HepG2 (cell line): ENCODE measurements around the gene PXMP4. TPM values are rescaled to one million over a fixed set of nuclear protein-coding genes. Genes with fewer than 3 reads are reported as not detected.

Experiments used
- CEBPG ChIP-seq: IDR thresholded peaks from 2 replicates; pipeline ENCODE4 v1.6.1; 2016
- FOXJ3 ChIP-seq: sonication (generic); formaldehyde crosslinking; IDR thresholded peaks from 2 replicates; pipeline ENCODE4 v1.4.0; 2020; ENCODE audit warnings: missing genetic modification reagents, mild to moderate bottlenecking, borderline replicate concordance
- HNF4G ChIP-seq, 2 experiments: sonication (generic) in 1 of 2; formaldehyde crosslinking in 1 of 2; IDR thresholded peaks; 2 replicates each; pipeline versions ENCODE4 v1.4.0 to v1.6.1; 2011 to 2020; ENCODE audit warnings: borderline replicate concordance in 2 of 2, low read depth in 2 of 2, mild to moderate bottlenecking in 2 of 2, low read length in 1 of 2, missing genetic modification reagents in 1 of 2, moderate library complexity in 1 of 2
- IRF2 ChIP-seq: IDR thresholded peaks from 2 replicates; pipeline ENCODE4 v1.6.1; 2018; ENCODE audit warnings: missing genetic modification reagents, missing compliant biosample characterization
- MYNN ChIP-seq: sonication (generic); formaldehyde crosslinking; IDR thresholded peaks from 2 replicates; pipeline ENCODE4 v1.4.0; 2020; ENCODE audit warnings: mild to moderate bottlenecking, low read depth, missing genetic modification reagents
- PITX1 ChIP-seq: sonication (generic); formaldehyde crosslinking; IDR thresholded peaks from 2 replicates; pipeline ENCODE4 v1.5.1; 2020; ENCODE audit warnings: mild to moderate bottlenecking, missing genetic modification reagents
- PPARG ChIP-seq: conservative IDR thresholded peaks from 2 replicates; pipeline ENCODE4 v1.6.1; 2016; ENCODE audit warnings: missing biosample characterization, missing genetic modification reagents
- RCOR2 ChIP-seq: IDR thresholded peaks from 2 replicates; pipeline ENCODE4 v1.6.1; 2016; ENCODE audit warnings: missing biosample characterization, missing genetic modification reagents
- SOX6 ChIP-seq, 2 experiments: fragments of 450-650 bp in 1 of 2; sonication (generic) in 1 of 2; formaldehyde crosslinking in 1 of 2; IDR thresholded peaks; 2 replicates each; pipeline versions ENCODE4 v1.4.0 to v1.6.1; 2017 to 2020; ENCODE audit warnings: antibody characterized with exemption in 1 of 2, mild to moderate bottlenecking in 1 of 2, missing genetic modification reagents in 1 of 2
- SP4 ChIP-seq: sonication (generic); formaldehyde crosslinking; IDR thresholded peaks from 2 replicates; pipeline ENCODE4 v1.8.1; 2023; ENCODE audit warnings: mild to moderate bottlenecking, missing genetic modification reagents
- TCF7 ChIP-seq: sonication (generic); IDR thresholded peaks from 2 replicates; pipeline ENCODE4 v1.6.1; 2016; ENCODE audit warnings: antibody characterized with exemption, low read depth
- THRA ChIP-seq: sonication (generic); formaldehyde crosslinking; IDR thresholded peaks from 2 replicates; pipeline ENCODE4 v1.4.0; 2020; ENCODE audit warnings: missing genetic modification reagents, borderline replicate concordance
- ZFY ChIP-seq: sonication (generic); formaldehyde crosslinking; IDR thresholded peaks from 2 replicates; pipeline ENCODE4 v1.4.0; 2020; ENCODE audit warnings: missing genetic modification reagents
- ZMYM2 ChIP-seq: sonication (generic); formaldehyde crosslinking; IDR thresholded peaks from 2 replicates; pipeline ENCODE4 v1.8.0; 2022; ENCODE audit warnings: mild to moderate bottlenecking, missing genetic modification reagents
- ZNF354B ChIP-seq: sonication (generic); formaldehyde crosslinking; IDR thresholded peaks from 2 replicates; pipeline ENCODE4 v1.8.0; 2022; ENCODE audit warnings: mild to moderate bottlenecking, missing genetic modification reagents
- ZNF644 ChIP-seq: IDR thresholded peaks from 2 replicates; pipeline ENCODE4 v1.6.1; 2016; ENCODE audit warnings: low read depth
- polyA plus RNA-seq, 8 experiments: library from polyadenylated mRNA; depleted of rRNA in 3 of 8; stranded (reverse) in 7 of 8; unstranded in 1 of 8; fragments of >200 nt; fragmentation: Illumina TruSeq in 4 of 8; extraction: Trizol in 4 of 8; gene quantifications; 2 replicates each; pipeline versions ENCODE4 v1.2.1 to v1.2.3, GENCODE V29; 2011 to 2016; ENCODE audit warnings: low read depth in 4 of 8, missing spikeins in 1 of 8, mixed read lengths in 1 of 8; ENCODE audit not compliant: insufficient read depth in 1 of 8
- total RNA-seq, 5 experiments: library from RNA; depleted of rRNA; stranded (reverse); fragments of >200 nt; fragmentation: Illumina TruSeq; extraction: Trizol; gene quantifications; 2 replicates each; pipeline ENCODE4 v1.2.3, GENCODE V29; 2016; ENCODE audit warnings: low read depth in 1 of 5
- TF ChIP-seq, protein P1 (sequence below): sonication (generic); formaldehyde crosslinking; conservative IDR thresholded peaks from 2 replicates; pipeline ENCODE4 v1.4.0; 2020; ENCODE audit warnings: mild to moderate bottlenecking, missing genetic modification reagents, moderate library complexity
- TF ChIP-seq, protein P2 (sequence below): sonication (generic); formaldehyde crosslinking; IDR thresholded peaks from 2 replicates; pipeline ENCODE4 v1.4.0; 2020; ENCODE audit warnings: missing genetic modification reagents, borderline replicate concordance
- TF ChIP-seq, protein P3 (sequence below): sonication (generic); formaldehyde crosslinking; IDR thresholded peaks from 2 replicates; pipeline ENCODE4 v1.4.0; 2020; ENCODE audit warnings: missing genetic modification reagents, mild to moderate bottlenecking, borderline replicate concordance

PXMP4 gene
- total and polyA plus RNA-seq, 2 of the 13 experiments (the other 11 are each of a cell fraction or from before 2014, with no cell fraction given), result not detected

DNA sequence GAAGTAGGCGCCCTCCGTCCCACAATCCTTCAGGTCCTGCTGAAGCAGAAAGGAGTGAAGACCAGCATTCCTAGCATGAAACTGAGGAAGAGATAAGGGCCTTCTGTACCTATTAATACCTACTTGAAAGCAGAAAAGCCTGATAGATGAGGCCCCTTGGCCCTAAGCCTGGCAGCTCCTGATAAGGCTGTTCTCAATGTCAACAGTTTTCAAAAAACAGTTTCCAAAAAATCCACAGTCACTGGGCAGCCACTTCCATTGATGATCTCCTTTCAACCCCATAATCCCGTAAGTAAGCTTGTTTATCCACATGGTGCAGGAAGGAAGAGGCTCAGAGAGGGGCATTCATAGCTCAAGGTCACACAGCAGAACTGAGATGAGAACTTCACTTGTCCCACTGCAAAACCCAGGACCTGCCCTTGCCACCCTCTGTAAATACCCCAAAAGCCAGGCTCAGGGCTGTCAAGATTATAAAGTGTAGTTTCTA, 31.1 kb downstream of the PXMP4 start (continued):
- TF ChIP-seq, protein P1, sequence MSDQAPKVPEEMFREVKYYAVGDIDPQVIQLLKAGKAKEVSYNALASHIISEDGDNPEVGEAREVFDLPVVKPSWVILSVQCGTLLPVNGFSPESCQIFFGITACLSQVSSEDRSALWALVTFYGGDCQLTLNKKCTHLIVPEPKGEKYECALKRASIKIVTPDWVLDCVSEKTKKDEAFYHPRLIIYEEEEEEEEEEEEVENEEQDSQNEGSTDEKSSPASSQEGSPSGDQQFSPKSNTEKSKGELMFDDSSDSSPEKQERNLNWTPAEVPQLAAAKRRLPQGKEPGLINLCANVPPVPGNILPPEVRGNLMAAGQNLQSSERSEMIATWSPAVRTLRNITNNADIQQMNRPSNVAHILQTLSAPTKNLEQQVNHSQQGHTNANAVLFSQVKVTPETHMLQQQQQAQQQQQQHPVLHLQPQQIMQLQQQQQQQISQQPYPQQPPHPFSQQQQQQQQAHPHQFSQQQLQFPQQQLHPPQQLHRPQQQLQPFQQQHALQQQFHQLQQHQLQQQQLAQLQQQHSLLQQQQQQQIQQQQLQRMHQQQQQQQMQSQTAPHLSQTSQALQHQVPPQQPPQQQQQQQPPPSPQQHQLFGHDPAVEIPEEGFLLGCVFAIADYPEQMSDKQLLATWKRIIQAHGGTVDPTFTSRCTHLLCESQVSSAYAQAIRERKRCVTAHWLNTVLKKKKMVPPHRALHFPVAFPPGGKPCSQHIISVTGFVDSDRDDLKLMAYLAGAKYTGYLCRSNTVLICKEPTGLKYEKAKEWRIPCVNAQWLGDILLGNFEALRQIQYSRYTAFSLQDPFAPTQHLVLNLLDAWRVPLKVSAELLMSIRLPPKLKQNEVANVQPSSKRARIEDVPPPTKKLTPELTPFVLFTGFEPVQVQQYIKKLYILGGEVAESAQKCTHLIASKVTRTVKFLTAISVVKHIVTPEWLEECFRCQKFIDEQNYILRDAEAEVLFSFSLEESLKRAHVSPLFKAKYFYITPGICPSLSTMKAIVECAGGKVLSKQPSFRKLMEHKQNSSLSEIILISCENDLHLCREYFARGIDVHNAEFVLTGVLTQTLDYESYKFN (CRISPR knock-in tag), result peak; percentile 80
- TF ChIP-seq ZFY (CRISPR knock-in tag) (no peak), IRF2 (CRISPR knock-in tag) (no peak), SOX6 (IDR thresholded peaks at IDR 0.05) (no peak), SOX6 (CRISPR knock-in tag; IDR thresholded peaks at IDR 0.05) (peak; percentile 81), ZNF644 (CRISPR knock-in tag) (peak; percentile 70; the same call in 1 of the 2 replicates), HNF4G (IDR thresholded peaks at IDR 0.05; ENCODE audit: borderline replicate concordance, low read depth, low read length) (no peak), HNF4G (CRISPR knock-in tag; IDR thresholded peaks at IDR 0.05; ENCODE audit: borderline replicate concordance, low read depth) (no peak), ZNF354B (CRISPR knock-in tag) (0 out of 2 replicates have a peak, but pooled peaks have one; percentile 50), FOXJ3 (CRISPR knock-in tag) (peak; percentile 67), PITX1 (CRISPR knock-in tag) (peak; percentile 91), TCF7 (peak; percentile 89), ZMYM2 (CRISPR knock-in tag) (peak; percentile 68; the same call in 1 of the 2 replicates), THRA (peak; percentile 60), SP4 (0 out of 2 replicates have a peak, but pooled peaks have one; percentile 34), RCOR2 (CRISPR knock-in tag) (peak; percentile 88), CEBPG (CRISPR knock-in tag) (no peak; the same call in 1 of the 2 replicates), MYNN (no peak), PPARG (peak; percentile 48)
- TF ChIP-seq, protein P2, sequence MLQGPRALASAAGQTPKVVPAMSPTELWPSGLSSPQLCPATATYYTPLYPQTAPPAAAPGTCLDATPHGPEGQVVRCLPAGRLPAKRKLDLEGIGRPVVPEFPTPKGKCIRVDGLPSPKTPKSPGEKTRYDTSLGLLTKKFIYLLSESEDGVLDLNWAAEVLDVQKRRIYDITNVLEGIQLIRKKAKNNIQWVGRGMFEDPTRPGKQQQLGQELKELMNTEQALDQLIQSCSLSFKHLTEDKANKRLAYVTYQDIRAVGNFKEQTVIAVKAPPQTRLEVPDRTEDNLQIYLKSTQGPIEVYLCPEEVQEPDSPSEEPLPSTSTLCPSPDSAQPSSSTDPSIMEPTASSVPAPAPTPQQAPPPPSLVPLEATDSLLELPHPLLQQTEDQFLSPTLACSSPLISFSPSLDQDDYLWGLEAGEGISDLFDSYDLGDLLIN (CRISPR knock-in tag), result no peak
- TF ChIP-seq, protein P3, sequence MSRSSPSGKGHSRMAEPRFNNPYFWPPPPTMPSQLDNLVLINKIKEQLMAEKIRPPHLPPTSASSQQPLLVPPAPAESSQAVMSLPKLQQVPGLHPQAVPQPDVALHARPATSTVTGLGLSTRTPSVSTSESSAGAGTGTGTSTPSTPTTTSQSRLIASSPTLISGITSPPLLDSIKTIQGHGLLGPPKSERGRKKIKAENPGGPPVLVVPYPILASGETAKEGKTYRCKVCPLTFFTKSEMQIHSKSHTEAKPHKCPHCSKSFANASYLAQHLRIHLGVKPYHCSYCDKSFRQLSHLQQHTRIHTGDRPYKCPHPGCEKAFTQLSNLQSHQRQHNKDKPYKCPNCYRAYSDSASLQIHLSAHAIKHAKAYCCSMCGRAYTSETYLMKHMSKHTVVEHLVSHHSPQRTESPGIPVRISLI (CRISPR knock-in tag), result peak; percentile 51; the same call in 1 of the 2 replicates
